K562 (cell line): ENCODE data around the gene TAOK2. TPM values are rescaled to one million over a fixed set of nuclear protein-coding genes. Genes with fewer than 3 reads are reported as not detected.

ENCODE experiments used
- ARHGAP35 ChIP-seq: fragments of 450-650 bp; IDR thresholded peaks from 2 replicates; pipeline ENCODE4 v1.6.1; 2018; ENCODE audit not compliant: partially characterized antibody
- BMI1 ChIP-seq: fragments of 150-350 bp; IDR thresholded peaks from 2 replicates; pipeline ENCODE4 v1.6.1; 2014; ENCODE audit warnings: low read length
- CEBPG ChIP-seq, 3 experiments: fragments of 200-800 bp in 1 of 3; sonication (Bioruptor generic) in 1 of 3; sonication (generic) in 1 of 3; formaldehyde crosslinking in 1 of 3; IDR thresholded peaks in 2 of 3; conservative IDR thresholded peaks in 1 of 3; 2 replicates each; pipeline versions ENCODE4 v1.6.1 to v1.8.0; 2016 to 2022; ENCODE audit warnings: missing compliant biosample characterization in 2 of 3, missing genetic modification characterization in 2 of 3, mild to moderate bottlenecking in 1 of 3, missing genetic modification reagents in 1 of 3
- CTCFL ChIP-seq: IDR thresholded peaks from 2 replicates; pipeline ENCODE4 v1.6.1; 2011; ENCODE audit warnings: borderline replicate concordance, low read depth, mild to moderate bottlenecking, moderate library complexity, low read length; ENCODE audit not compliant: insufficient read depth, poor library complexity, severe bottlenecking
- ETV5 ChIP-seq: sonication (generic); formaldehyde crosslinking; IDR thresholded peaks from 2 replicates; pipeline ENCODE4 v1.4.0; 2020; ENCODE audit warnings: low read depth, mild to moderate bottlenecking, missing genetic modification reagents
- FOXM1 ChIP-seq, 2 experiments: fragments of 450-650 bp in 1 of 2; sonication (generic) in 1 of 2; formaldehyde crosslinking in 1 of 2; IDR thresholded peaks; 2 replicates each; pipeline versions ENCODE4 v1.6.1 to v1.9.0; 2017 to 2022; ENCODE audit warnings: low read depth in 2 of 2, mild to moderate bottlenecking in 2 of 2, missing genetic modification reagents in 1 of 2, moderate library complexity in 1 of 2
- JUN ChIP-seq, 2 experiments: sonication (generic) in 1 of 2; formaldehyde crosslinking in 1 of 2; IDR thresholded peaks; 2 replicates each; pipeline versions ENCODE4 v1.6.1 to v1.8.0; 2012 to 2022; ENCODE audit warnings: borderline replicate concordance in 2 of 2, mild to moderate bottlenecking in 2 of 2, improper control_type of control experiment in 1 of 2, low read depth in 1 of 2, low read length in 1 of 2, missing genetic modification reagents in 1 of 2
- KDM4B ChIP-seq, 2 experiments: fragments of 450-650 bp in 1 of 2; sonication (generic) in 1 of 2; IDR thresholded peaks; 2 replicates each; pipeline ENCODE4 v1.6.1; 2016 to 2017; ENCODE audit warnings: borderline replicate concordance in 2 of 2, antibody characterized with exemption in 1 of 2, low read depth in 1 of 2, mild to moderate bottlenecking in 1 of 2
- KLF10 ChIP-seq: fragments of 250-450 bp; sonication (Bioruptor Pico); IDR thresholded peaks from 2 replicates; pipeline ENCODE4 v1.6.1; 2021; ENCODE audit warnings: matching md5 sums
- PHF21A ChIP-seq: fragments of 450-650 bp; IDR thresholded peaks from 2 replicates; pipeline ENCODE4 v1.6.1; 2017; ENCODE audit warnings: low read depth, borderline replicate concordance
- PHTF2 ChIP-seq: fragments of 250-450 bp; sonication (Bioruptor Pico); IDR thresholded peaks from 2 replicates; pipeline ENCODE4 v1.5.0; 2021; ENCODE audit warnings: mild to moderate bottlenecking
- RFX5 ChIP-seq: IDR thresholded peaks from 2 replicates; pipeline ENCODE4 v1.6.1; 2011; ENCODE audit warnings: low read depth, mild to moderate bottlenecking, improper control_type of control experiment, low read length
- SIRT6 ChIP-seq: IDR thresholded peaks from one replicate; pipeline ENCODE4 v1.6.1; 2012; ENCODE audit warnings: low read depth, mild to moderate bottlenecking, control low read depth, inconsistent platforms, low read length, moderate library complexity
- SRSF9 ChIP-seq: fragments of 200-400 bp; formaldehyde crosslinking; IDR thresholded peaks from 2 replicates; pipeline ENCODE4 v1.6.1; 2017; ENCODE audit warnings: low read depth, low read length, borderline replicate concordance
- SUPT5H ChIP-seq: fragments of 450-650 bp; IDR thresholded peaks from 2 replicates; pipeline ENCODE4 v1.6.1; 2016
- ZHX1 ChIP-seq: fragments of 150-350 bp; conservative IDR thresholded peaks from 2 replicates; pipeline ENCODE4 v1.6.1; 2014; ENCODE audit warnings: low read length
- ZNF224 ChIP-seq: sonication (generic); formaldehyde crosslinking; IDR thresholded peaks from 2 replicates; pipeline ENCODE4 v1.8.0; 2022; ENCODE audit warnings: mild to moderate bottlenecking, missing genetic modification reagents
- ZNF354B ChIP-seq: fragments of 250-450 bp; sonication (Bioruptor Pico); IDR thresholded peaks from 2 replicates; pipeline ENCODE4 v1.4.0; 2020
- ZNF764 ChIP-seq: fragments of 250-450 bp; sonication (Bioruptor Pico); IDR thresholded peaks from 2 replicates; pipeline ENCODE4 v1.4.0; 2020; ENCODE audit warnings: low read depth, mild to moderate bottlenecking, moderate library complexity
- ZNF778 ChIP-seq: fragments of 450-650 bp; formaldehyde crosslinking; IDR thresholded peaks from 2 replicates; pipeline ENCODE4 v1.4.0; 2020; ENCODE audit warnings: mild to moderate bottlenecking, moderate library complexity
- polyA plus RNA-seq, 8 experiments: library from polyadenylated mRNA; depleted of rRNA in 4 of 8; stranded (reverse) in 5 of 8; unstranded in 3 of 8; fragments of >200 nt; fragmentation: Nextera tagmentation in 2 of 8; fragmentation: Illumina TruSeq in 1 of 8; extraction: Ambion mirVana in 2 of 8; extraction: Trizol in 1 of 8; gene quantifications; 2 replicates each; pipeline versions ENCODE4 v1.2.1 to v1.2.3, GENCODE V29; 2011 to 2014; ENCODE audit warnings: inconsistent platforms in 1 of 8, missing spikeins in 1 of 8
- total RNA-seq, 7 experiments: library from RNA; depleted of rRNA in 6 of 7; stranded (reverse); fragments of >200 nt in 6 of 7; fragmentation: Illumina TruSeq in 2 of 7; extraction: Trizol in 2 of 7; gene quantifications; 2 replicates each; pipeline versions ENCODE4 v1.2.1 to v1.2.3, GENCODE V29; 2011 to 2021; ENCODE audit warnings: low replicate concordance in 1 of 7
- TF ChIP-seq, protein P1 (sequence below): fragments of 250-450 bp; sonication (Bioruptor Pico); IDR thresholded peaks from 2 replicates; pipeline ENCODE4 v1.8.0; 2021; ENCODE audit warnings: borderline replicate concordance, mild to moderate bottlenecking, moderate library complexity; ENCODE audit not compliant: poor library complexity, severe bottlenecking

Gene TAOK2
- total and polyA plus RNA-seq, 9 of the 15 experiments (the other 6 are each of a cell fraction or from before 2014, with no cell fraction given) = 0.10 to 41.8 (median 13.7) TPM

DNA sequence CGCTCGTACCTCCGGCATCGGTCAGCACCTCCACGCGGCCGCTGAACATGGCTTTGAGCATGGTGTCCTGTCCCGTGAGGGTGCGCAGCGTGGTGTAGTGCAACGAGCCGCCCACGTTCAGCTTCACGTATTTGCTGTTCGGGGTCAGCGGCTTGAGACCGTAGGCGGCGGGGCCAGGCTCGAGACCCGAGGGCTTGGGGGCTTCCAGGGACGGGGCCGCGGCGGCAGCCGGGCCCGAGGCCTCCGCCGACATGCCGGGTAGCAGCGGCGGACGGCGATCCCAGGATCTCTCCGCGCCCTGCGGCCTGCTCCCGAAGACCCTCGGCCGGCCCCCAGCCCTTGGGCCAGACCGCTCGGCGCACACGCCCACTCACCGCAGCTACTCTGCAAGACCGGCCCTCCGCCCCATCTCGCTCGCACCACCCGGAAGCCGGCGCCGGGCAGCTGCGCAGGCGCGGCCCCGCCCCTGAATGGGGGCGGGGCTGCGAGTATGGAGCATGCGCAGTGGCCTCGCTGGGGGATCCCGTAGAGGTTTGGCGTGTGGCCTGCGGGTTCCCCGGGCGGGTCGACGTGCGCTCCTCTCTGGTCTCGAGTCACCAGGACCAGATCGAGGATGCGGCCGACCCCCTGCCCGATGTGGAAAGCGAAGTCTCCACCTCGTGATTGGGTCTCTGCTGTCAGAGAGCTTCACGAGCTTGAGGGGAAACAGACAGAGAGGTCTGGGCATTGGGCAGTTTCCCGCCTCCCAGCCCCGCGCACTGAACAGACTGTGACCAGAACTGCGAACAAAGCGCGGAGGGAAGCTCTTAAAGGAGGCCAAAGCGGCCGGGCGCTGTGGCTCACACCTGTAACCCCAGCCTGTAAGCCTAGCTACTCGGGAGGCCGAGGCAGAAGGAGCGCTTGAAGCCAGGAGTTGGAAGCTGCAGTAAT lies 47.6 kb upstream of the TAOK2 start, which contains the start of gene KCTD13 (continued):
- peak; percentile 17; the same call in 1 of the 2 replicates for TF ChIP-seq CEBPG (CRISPR knock-in tag; IDR thresholded peaks at IDR 0.05)
- TF ChIP-seq CEBPG (tag; conservative IDR thresholded peaks at IDR 0.05 in 1 of 2, IDR thresholded peaks at IDR 0.05 in 1 of 2) = no peak
- no peak for TF ChIP-seq PHTF2
- TF ChIP-seq BMI1 = no peak
- no peak for TF ChIP-seq ZNF764
- no peak for TF ChIP-seq ZNF354B (CRISPR knock-in tag)
- TF ChIP-seq KDM4B (IDR thresholded peaks at IDR 0.05; ENCODE audit: borderline replicate concordance in 2 of 2, low read depth in 1 of 2) = no peak
- TF ChIP-seq ZHX1 = no peak
- TF ChIP-seq CTCFL = no peak
- no peak for TF ChIP-seq KLF10 (CRISPR knock-in tag)
- TF ChIP-seq ETV5 = no peak
- no peak for TF ChIP-seq ARHGAP35
- TF ChIP-seq ZNF778 (CRISPR knock-in tag) = no peak
- no peak for TF ChIP-seq ZNF224
- TF ChIP-seq SIRT6 = no peak
- no peak for TF ChIP-seq FOXM1 (IDR thresholded peaks at IDR 0.05; ENCODE audit: low read depth)
- no peak; the same call in 1 of the 2 replicates for TF ChIP-seq FOXM1 (CRISPR knock-in tag; IDR thresholded peaks at IDR 0.05; ENCODE audit: low read depth)
- TF ChIP-seq PHF21A = no peak
- TF ChIP-seq, protein P1, sequence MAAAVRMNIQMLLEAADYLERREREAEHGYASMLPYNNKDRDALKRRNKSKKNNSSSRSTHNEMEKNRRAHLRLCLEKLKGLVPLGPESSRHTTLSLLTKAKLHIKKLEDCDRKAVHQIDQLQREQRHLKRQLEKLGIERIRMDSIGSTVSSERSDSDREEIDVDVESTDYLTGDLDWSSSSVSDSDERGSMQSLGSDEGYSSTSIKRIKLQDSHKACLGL = no peak
- TF ChIP-seq RFX5 = no peak
- TF ChIP-seq JUN (IDR thresholded peaks at IDR 0.05; ENCODE audit: borderline replicate concordance, low read depth, low read length) = no peak
- TF ChIP-seq JUN (CRISPR knock-in tag; IDR thresholded peaks at IDR 0.05; ENCODE audit: borderline replicate concordance) = no peak
- peak; percentile 92 for TF ChIP-seq SUPT5H
- no peak for TF ChIP-seq SRSF9
